HG03342 (cell line): ENCODE results near the gene YOD1.

Experiments
- ATAC-seq: cut with Tn5 transposase; IDR thresholded peaks from one replicate; pipeline ENCODE4 v1.9.1; 2021; ENCODE audit warnings: mild to moderate bottlenecking, moderate library complexity; ENCODE audit not compliant: unreplicated experiment

YOD1 gene

DNA sequence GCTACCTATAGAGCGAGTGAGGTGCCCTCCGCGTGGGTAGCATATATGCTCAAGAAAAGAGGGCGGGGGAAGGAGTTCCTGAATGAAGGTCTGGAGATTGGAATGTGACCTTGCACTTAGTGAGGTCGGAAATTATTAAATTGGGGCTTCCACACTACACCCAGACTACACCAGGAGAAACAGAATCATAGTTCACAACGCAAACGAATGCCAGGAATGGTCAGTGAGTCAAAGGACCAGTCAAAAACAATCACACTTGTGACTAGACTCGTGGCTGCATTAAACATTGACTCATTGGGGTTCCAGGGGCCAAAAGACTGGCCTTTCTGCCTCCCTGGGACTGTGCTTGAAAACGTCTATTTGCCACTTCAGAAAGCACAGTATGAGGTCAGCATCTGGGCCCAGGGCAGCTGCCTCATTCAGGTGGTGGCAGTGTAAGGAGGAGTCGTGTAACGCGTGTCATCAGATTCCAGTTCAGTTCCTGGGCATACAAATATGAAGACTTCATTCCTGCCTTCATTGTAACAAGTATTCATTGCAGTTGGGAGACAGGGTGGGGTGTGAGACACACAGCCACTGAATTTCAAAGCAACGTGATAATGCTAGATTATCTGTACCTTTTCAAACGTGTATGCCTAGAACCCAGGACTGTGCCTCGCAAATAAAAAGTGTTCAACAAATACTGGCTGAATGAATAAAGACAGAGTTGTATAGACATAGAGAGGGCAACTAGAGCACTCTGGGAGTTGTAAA is at the start of gene YOD1:
YOD1 (minus strand) TSS at position 18 of the 753 bp plus-strand sequence. CDS start 178 bp downstream, outside the sequence.
- ATAC-seq, result no peak

DNA sequence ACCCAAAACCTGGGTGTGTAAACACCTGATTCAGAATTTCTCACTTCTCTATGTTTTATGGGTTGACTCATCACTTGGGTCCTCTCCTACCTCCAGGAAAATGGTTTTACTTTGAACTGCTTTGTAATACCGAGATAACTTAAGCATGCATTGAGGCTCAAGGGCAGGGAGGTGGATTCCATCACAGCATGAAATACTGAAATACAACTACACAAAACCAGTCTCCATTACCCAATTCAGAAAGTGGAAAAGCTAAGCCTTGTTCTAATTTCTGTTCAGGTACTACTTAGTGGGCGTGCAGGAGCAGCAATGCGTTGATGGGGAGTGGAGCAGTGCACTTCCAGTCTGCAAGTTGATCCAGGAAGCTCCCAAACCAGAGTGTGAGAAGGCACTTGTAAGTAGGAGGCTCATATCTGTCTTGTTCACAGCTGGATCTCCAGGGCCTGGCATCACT is 46.9 kb upstream of the YOD1 start:
- peak; percentile 74 for ATAC-seq

DNA sequence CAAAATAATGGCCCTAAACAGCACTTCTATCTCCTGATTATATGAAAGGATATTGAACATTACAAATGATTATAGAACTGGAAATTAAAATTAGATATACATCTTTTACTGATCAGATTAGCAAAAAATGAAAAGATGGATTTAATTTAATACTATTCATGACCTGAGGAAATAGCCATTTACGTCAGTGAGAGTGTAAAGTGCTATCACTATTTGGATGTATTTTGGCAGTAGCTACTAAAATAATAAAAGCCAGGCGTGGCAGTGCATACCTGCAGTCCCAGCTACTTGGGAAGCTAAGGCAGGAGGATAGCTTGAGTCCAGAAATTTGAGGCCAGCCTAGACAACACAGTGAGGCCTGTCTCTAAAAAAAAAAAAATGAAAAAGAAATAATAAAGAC is 42.9 kb upstream of the YOD1 start:
- ATAC-seq, result no peak

DNA sequence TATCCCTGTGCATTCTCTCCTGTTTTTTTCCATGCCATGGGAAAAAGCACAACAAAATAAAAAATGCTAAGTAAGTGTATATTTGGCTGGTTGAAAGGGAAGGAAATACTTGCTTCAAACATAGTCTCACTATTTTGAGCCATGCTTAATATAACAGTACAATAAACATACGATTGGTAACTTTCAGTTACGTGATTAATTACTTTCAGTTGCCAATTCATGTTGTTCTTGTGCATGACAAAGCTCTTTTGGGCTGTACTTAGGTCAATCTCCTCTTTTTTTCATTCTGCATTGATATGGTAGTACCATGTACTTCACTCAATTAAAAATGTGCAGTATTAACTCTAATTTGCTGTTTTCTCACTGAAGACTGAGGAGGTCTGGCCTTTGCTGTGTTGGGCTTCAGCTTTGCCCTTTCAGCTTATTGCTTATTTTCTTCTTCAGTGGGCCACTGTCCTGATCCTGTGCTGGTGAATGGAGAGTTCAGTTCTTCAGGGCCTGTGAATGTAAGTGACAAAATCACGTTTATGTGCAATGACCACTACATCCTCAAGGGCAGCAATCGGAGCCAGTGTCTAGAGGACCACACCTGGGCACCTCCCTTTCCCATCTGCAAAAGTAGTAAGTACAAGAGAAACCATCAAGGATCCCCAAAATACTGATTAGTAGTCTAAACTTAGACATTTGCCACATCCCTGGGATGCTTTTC is 40.3 kb upstream of the YOD1 start:
- no peak for ATAC-seq

DNA sequence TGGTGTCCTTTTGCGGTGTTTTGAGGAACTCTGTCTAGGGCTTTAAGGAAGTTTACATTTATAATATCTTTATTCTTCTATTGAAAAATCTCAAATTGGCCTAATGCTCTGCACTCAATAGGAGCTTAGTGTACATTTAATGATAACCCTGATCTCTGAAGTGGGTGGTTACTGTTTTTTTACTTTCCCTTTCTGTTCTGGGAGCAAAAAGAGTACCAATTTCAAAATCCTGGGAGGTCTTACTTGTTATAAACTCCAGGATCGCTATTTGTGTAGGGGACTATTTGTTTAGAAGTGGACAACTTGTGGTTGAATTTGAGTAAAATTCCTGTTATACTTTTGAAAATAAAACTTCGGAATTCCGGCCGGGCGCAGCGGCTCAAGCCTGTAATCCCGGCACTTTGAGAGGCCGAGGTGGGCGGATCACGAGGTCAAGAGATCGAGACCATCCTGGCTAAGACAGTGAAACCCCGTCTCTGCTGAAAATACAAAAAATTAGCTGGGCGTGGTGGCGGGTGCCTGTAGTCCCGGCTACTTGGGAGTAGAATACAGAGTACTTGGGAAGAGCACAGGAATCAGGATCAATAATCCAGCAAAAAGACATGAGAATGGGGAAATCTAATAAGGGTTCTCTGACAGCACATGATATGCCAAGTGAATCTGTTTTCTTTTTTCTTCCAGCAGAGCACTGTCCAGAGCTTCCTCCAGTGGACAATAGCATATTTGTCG is 38.8 kb upstream of the YOD1 start:
- no peak for ATAC-seq

DNA sequence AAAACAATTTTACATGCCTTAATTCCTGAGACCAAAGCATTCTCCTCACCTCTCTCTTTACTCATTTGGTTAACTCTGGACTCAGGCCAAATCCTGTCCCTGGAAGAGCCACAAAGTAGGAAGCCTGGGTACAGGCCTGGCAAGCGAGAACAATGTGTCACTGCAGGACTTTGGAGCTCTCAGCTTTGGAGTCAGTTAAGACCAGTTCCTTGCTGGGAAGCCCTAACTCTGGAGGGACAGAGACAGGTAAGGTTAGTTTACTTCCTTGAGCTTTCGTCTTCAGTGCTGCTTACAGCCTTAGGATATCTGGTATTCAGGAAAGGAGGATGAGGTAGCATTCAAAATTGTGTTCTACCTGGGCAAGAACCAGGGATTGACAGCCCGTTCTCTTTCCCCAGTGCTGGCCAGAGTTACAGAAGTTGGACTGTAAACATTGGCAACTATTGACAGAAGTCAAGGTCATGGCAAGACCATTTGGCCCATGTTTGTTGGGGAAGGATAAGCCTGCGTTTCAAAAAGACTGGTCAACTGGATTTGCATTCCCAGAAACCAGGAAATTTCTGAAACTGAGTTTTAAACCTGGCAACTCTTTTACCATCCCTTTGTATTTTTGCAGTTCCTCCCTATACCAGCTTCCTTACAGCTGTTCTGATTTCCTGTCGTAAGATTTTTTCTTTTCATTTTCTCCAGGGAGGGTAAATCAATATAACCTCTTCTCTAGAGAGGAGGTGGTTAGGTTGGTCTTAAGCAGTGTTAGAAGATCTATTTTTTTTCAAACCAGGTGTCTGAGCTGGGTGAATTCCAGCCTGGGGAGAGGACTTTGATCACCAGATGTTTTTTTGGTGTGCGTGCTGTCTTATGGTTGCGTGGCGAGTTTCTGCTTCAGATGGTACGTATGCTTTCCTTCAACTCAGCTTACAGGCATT is 38.0 kb upstream of the YOD1 start, which contains the start of gene C4BPB:
C4BPB (plus strand) TSS at position 160 of the 926 bp plus-strand sequence; CDS start at position 832, 672 bp downstream.
- ATAC-seq, result no peak

GRCh38 chr1:207088161-207088560 is 37.2 kb upstream of the YOD1 start:
- ATAC-seq, result no peak

DNA sequence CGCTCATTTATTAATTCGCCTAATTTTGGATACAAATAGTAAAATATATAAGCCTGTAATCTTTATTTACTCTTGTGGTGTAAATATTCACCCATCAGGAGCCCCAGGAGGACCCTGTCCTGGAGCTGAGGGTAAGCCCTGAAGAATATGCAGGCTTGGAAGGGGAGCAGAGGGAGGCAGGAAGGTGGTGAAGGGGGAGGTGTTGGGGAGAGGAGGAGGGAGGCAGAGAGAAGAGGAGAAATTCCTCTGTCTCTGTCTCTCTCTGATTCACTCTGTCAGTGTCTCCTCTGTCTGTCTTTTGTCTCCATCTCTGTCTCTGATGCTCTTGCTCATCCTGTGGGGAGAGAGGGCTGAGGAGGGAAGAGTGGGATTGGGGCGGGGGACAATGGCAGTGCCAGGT is 34.9 kb upstream of the YOD1 start:
- ATAC-seq, result no peak

DNA sequence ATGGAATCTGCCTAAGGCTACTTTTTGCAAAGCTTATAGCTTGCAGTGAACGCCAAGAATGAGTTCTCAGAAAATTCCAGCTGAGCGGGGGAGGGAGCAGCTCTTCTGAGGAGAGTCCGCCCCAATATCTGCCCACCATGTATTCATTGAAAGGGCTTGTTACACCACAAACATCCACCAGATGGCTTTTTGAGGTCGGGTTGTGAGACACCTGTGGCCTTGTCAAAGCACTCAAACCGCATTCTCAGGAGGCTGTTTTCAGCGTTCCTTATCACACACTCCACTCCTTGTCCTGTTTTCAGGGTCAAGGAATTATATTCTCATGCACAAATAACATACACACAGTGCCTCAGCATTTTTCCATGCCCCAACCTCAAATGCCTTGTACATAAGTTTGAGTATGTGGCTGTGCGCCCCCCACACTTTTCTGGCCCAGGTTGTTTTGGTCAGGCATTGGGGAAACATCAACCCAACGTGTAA is 33.7 kb upstream of the YOD1 start:
- ATAC-seq, result peak; percentile 70

GRCh38 chr1:207084232-207084631 is 33.2 kb upstream of the YOD1 start:
- no peak for ATAC-seq

- ATAC-seq, result no peak
Observed at GRCh38 chr1:207081806-207082205, 30.8 kb upstream of the YOD1 start.

- no peak for ATAC-seq
Observed at GRCh38 chr1:207081088-207081487, 30.1 kb upstream of the YOD1 start.

DNA sequence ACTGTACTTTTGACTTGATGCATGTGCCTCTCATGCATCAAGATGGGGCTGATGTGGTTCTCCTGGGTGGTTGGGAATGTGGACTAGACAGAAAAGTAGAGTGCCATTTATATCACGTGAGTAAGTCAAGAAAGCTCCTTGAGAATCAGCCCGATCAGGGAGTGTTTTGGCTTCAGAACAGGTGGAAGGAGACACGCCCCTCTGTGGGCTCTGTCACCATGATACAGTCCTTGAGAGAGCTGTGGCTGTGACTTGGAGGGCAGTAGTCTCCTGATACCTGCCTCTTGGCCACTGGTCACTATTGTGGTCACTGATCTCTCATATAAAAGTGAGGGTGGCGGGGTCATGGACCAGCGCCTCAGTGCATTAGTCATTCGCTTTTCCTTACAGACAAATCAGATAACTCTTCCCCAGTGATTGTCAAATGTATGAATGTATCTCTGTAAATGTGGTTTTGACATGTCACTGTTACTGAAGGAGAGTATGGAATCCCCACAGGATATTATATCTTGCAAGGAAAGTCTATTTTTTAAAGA is 28.8 kb upstream of the YOD1 start:
- ATAC-seq, result no peak

DNA sequence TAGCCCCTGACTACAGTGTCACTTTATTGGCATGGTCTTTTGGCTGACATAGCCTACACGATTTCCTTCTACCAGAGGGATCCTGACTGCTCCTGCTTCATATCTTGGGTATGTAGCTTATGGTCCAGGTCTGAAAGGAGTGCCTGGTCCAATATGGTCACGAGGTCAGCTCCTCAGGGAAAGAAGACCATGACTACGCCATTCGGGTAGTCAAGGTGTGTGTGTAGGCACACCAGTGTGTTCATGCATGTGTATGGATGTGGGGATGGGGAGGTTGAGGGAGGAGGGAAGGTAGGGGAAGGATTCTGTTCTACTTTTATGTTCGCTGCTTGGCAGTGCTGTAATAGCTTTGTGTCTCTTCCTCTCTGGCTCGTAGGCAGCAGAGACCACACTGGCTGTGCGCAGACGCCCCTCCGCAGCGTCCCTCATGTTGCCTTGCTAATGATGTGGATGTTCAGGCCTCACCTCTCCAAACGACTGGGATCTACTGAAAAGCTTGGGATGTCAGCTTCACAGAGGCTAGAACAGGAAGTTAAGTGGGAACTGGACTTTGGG is 27.6 kb upstream of the YOD1 start:
- no peak for ATAC-seq

GRCh38 chr1:207077470-207078377 is 26.7 kb upstream of the YOD1 start:
- peak; percentile 70 for ATAC-seq

DNA sequence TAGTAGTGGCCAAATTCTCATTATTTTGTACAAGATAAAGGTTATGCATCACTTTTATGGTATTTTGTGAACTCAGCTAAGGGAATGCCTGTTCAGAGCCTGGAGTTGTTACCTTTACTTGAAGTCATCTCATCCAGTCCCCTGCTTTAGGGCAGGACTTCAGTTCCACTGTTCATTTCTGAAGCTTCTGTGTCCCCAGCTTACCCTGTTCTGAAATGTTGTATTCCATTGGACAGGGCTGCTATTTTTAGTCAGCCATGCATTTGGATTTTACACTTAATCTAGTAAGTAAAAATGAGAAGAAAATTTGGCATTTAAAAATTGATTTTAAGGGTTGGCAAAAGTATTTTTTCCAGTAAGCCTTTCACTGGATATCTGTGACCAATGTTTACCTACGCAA is 26.0 kb upstream of the YOD1 start:
- ATAC-seq, result no peak

DNA sequence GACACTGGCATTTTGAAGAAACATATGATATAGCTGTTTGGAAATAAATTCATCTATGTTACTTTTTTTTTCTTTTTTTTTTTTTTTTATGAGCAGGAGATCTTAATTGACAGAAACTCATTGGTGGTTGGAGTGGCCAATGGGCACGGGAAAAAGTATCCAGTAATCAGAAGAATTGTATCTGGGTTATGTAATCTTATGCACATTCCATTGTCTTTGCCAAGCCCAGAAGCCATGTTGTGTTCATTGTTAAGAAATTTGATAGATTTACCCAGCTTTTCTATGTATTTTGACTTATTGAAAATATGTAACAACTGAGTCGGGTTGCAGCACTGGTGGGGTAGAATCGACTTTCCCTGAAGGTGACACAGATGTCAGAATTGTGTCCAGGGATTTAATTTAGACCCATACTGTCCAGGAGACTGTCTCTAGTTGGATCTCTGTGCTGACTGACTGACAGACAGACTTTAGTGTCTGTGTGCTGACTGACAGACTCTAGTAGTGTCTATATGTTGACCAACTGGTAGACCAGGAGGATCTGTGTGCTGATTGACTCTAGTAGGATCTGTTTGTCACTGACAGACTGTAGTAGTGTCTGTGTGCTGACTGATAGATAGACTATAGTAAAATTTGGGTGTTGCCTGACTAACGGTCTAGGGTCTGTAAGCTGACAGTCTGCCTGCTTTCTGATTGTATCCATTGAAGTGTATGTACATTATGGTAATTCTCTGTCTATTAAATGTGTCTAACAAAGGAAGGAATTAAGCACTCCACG is 25.4 kb upstream of the YOD1 start:
- ATAC-seq, result no peak
